ENCODE data around the gene CLDN34. TPM values are rescaled to one million over a fixed set of nuclear protein-coding genes. Genes with fewer than 3 reads are reported as not detected.

Gene CLDN34
- total RNA-seq, 1 donor from 2014 or later, result not detected

DNA sequence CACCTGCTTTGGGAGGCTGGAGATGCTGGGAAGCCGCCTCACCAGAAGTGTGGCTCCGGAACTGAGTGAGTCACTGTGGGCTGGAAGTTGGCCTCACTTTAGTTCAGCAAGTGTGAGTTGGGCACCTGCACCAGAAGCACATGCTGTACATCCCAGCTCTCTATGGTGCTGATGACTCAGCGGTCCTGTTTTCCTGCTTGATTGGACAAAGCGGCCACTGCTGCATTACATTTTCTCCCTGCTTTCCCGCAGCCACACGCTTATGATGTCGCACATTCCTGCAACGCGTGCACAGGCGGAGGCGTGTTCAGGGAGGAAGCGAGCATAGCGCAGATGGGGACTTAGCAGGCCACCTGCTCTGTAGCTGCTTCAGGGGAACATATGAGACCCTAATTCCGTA, 26.7 kb upstream of the CLDN34 start:
- Histone ChIP-seq H3K27me3 (ENCODE audit: control insufficient read depth in 3 of 3, insufficient read depth in 3 of 3, low read length in 3 of 3) (no peaks in the 10 kb centered on the region), H3K9ac (ENCODE audit: low read depth in 1 of 3, low read length in 3 of 3) (no peak overlapping the region), H3K4me3 (ENCODE audit: low read length in 3 of 3) (no peak overlapping the region), H3K27ac (ENCODE audit: low read depth, low read length) (no peak overlapping the region), H3K9me3 (ENCODE audit: control insufficient read depth in 3 of 3, low read length in 3 of 3) (peaks cover 0 to 3% (median 0%) of the 10 kb centered on the region in 3 donors), H3K4me1 (ENCODE audit: control insufficient read depth in 3 of 3, insufficient read depth in 3 of 3, low read length in 3 of 3) (no peaks in the 10 kb centered on the region), H3K36me3 (ENCODE audit: control insufficient read depth in 3 of 3, insufficient read depth in 3 of 3, low read length in 3 of 3) (no peaks in the 10 kb centered on the region)

DNA sequence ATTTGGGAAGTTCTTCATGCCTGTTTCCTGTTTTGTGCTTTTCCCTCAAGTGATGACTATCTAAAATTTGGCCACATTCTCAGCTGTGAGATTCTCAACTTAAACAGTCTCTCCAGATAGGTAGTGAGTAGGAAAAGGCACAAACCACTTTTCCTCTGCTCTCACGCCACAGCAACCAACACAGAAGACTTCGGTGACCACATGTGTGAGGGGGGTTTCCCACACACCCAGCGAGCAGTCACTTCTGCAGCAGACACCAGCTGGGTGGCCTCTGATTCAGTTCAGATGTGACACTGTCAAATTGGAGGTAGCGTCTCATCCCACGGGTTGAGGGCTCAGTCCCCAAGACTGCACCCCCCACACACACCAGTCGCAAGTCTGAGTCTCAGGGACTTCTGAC, 25.1 kb upstream of the CLDN34 start:
- no peak overlapping the region for H3K4me3 ChIP-seq (ENCODE audit: low read length in 3 of 3)
- H3K4me1 ChIP-seq (ENCODE audit: control insufficient read depth in 3 of 3, insufficient read depth in 3 of 3, low read length in 3 of 3), result no peaks in the 10 kb centered on the region
- H3K36me3 ChIP-seq (ENCODE audit: control insufficient read depth in 3 of 3, insufficient read depth in 3 of 3, low read length in 3 of 3), result no peaks in the 10 kb centered on the region
- peaks cover 0 to 4% (median 0%) of the 10 kb centered on the region in 3 donors for H3K9me3 ChIP-seq (ENCODE audit: control insufficient read depth in 3 of 3, low read length in 3 of 3)
- H3K9ac ChIP-seq (ENCODE audit: low read depth in 1 of 3, low read length in 3 of 3), result no peak overlapping the region
- H3K27ac ChIP-seq (ENCODE audit: low read depth, low read length), result no peak overlapping the region
- H3K27me3 ChIP-seq (ENCODE audit: control insufficient read depth in 3 of 3, insufficient read depth in 3 of 3, low read length in 3 of 3), result peaks cover 0 to under 1% (median 0%) of the 10 kb centered on the region in 3 donors

DNA sequence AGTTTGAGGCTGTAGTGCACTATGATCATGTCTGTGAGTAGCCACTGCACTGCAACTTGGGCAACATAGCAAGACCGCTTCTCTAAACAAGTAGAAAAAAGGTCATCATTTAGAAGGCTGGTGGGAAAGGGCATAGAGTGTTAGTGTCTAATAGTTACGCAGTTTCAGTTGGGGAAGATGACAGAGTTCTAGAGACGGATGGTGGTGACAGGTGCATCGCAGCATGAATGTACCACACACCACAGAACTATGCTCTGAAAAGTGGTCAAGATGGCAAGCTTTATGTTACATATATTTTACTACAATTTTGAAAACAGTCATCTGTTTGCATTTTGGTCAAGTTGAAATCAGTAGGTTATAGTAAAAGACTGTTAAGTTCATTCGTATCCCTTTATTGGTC, 23.7 kb upstream of the CLDN34 start:
- peaks cover 0 to 4% (median 0%) of the 10 kb centered on the region in 3 donors for H3K9me3 ChIP-seq (ENCODE audit: control insufficient read depth in 3 of 3, low read length in 3 of 3)
- no peak overlapping the region for H3K27ac ChIP-seq (ENCODE audit: low read depth, low read length)
- H3K4me1 ChIP-seq (ENCODE audit: control insufficient read depth in 3 of 3, insufficient read depth in 3 of 3, low read length in 3 of 3), result no peaks in the 10 kb centered on the region
- H3K9ac ChIP-seq (ENCODE audit: low read depth in 1 of 3, low read length in 3 of 3), result no peak overlapping the region
- H3K27me3 ChIP-seq (ENCODE audit: control insufficient read depth in 3 of 3, insufficient read depth in 3 of 3, low read length in 3 of 3), result peaks cover 0 to 2% (median 0%) of the 10 kb centered on the region in 3 donors
- H3K36me3 ChIP-seq (ENCODE audit: control insufficient read depth in 3 of 3, insufficient read depth in 3 of 3, low read length in 3 of 3), result no peaks in the 10 kb centered on the region
- no peak overlapping the region for H3K4me3 ChIP-seq (ENCODE audit: low read length in 3 of 3)

DNA sequence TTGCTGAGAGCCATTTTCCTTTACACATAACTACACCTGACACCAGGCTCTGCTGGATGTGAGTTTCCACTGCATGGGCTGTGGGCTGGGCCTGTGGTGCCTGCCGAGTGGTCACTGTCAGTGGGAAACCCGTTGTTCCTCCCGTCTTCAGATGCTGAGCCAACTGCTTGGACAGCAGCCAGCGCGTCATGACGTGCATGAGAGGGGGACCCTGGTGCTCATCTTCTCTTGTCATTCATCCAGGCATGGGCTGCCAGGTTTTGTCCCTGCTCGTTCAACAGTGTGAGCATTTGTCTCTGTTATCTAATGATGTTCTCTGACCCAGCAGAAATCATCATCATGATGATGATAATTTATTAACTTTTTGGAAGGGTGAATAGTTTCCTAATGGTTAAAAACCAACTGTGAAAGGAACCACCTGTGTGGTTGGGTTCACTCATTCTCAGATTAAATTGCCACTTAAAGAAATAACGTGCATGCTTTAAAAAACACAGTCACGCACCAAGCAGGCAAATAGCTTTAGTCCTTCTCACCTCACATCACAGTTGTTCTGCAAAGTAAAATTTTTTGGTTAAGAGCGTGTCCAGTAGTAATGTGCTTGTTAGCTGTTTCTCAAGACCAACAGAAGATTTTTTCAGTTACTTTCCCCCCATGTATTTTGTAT, 19.9 kb upstream of the CLDN34 start:
- Histone ChIP-seq H3K9me3 (ENCODE audit: control insufficient read depth in 3 of 3, low read length in 3 of 3) (peaks cover 0 to 4% (median 0%) of the 10 kb centered on the region in 3 donors), H3K36me3 (ENCODE audit: control insufficient read depth in 3 of 3, insufficient read depth in 3 of 3, low read length in 3 of 3) (no peaks in the 10 kb centered on the region), H3K27ac (ENCODE audit: low read depth, low read length) (no peak overlapping the region), H3K27me3 (ENCODE audit: control insufficient read depth in 3 of 3, insufficient read depth in 3 of 3, low read length in 3 of 3) (peaks cover 0 to 5% (median 0%) of the 10 kb centered on the region in 3 donors), H3K4me1 (ENCODE audit: control insufficient read depth in 3 of 3, insufficient read depth in 3 of 3, low read length in 3 of 3) (no peaks in the 10 kb centered on the region), H3K9ac (ENCODE audit: low read depth in 1 of 3, low read length in 3 of 3) (no peak overlapping the region), H3K4me3 (ENCODE audit: low read length in 3 of 3) (no peak overlapping the region)

DNA sequence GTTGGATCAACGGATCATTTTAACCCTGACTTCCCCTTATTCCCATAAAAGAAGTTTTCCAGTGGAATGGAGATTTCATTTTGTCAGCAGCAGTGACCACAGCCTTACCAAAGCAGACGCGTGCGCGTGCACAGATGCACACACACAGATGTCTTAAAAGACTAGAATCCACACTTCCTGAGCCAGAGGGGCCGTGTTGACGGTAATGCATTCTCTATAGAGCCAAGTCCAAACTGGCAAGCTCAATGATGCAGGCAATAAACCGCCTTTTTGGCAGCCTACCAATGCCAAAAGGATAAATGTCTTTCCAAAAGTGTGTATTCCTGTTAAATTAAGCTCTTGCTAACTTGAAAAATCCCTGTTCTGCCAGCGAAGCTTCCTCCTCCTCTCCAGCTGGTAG, 18.8 kb upstream of the CLDN34 start:
- no peaks in the 10 kb centered on the region for H3K4me1 ChIP-seq (ENCODE audit: control insufficient read depth in 3 of 3, insufficient read depth in 3 of 3, low read length in 3 of 3)
- H3K4me3 ChIP-seq (ENCODE audit: low read length in 3 of 3), result no peak overlapping the region
- no peak overlapping the region for H3K9ac ChIP-seq (ENCODE audit: low read depth in 1 of 3, low read length in 3 of 3)
- no peak overlapping the region for H3K27ac ChIP-seq (ENCODE audit: low read depth, low read length)
- peaks cover 0 to 4% (median 0%) of the 10 kb centered on the region in 3 donors for H3K9me3 ChIP-seq (ENCODE audit: control insufficient read depth in 3 of 3, low read length in 3 of 3)
- peaks cover 0 to 5% (median 0%) of the 10 kb centered on the region in 3 donors for H3K27me3 ChIP-seq (ENCODE audit: control insufficient read depth in 3 of 3, insufficient read depth in 3 of 3, low read length in 3 of 3)
- H3K36me3 ChIP-seq (ENCODE audit: control insufficient read depth in 3 of 3, insufficient read depth in 3 of 3, low read length in 3 of 3), result no peaks in the 10 kb centered on the region

DNA sequence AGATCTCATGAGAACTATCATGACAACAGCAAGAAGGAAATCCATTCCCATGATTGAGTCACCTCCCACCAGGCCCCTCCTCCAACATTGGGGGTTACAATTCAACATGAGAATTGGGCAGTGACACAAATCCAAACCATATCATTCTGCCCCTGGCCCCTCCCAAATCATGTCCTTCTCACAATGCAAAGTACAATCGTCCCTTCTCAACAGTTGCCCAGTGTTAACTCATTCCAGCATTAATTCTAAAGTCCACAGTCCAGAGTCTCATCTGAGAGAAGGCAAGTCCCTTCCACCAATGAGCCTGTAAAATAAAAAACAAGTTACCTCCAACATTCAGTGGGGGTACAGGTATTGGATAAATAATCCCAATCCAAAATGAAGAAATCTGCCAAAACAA, 14.9 kb upstream of the CLDN34 start:
- no peaks in the 10 kb centered on the region for H3K4me1 ChIP-seq (ENCODE audit: control insufficient read depth in 3 of 3, insufficient read depth in 3 of 3, low read length in 3 of 3)
- H3K36me3 ChIP-seq (ENCODE audit: control insufficient read depth in 3 of 3, insufficient read depth in 3 of 3, low read length in 3 of 3), result no peaks in the 10 kb centered on the region
- H3K9ac ChIP-seq (ENCODE audit: low read depth in 1 of 3, low read length in 3 of 3), result no peak overlapping the region
- peaks cover 0 to 3% (median 0%) of the 10 kb centered on the region in 3 donors for H3K27me3 ChIP-seq (ENCODE audit: control insufficient read depth in 3 of 3, insufficient read depth in 3 of 3, low read length in 3 of 3)
- no peak overlapping the region for H3K4me3 ChIP-seq (ENCODE audit: low read length in 3 of 3)
- H3K9me3 ChIP-seq (ENCODE audit: control insufficient read depth in 3 of 3, low read length in 3 of 3), result no peaks in the 10 kb centered on the region
- H3K27ac ChIP-seq (ENCODE audit: low read depth, low read length), result no peak overlapping the region

DNA sequence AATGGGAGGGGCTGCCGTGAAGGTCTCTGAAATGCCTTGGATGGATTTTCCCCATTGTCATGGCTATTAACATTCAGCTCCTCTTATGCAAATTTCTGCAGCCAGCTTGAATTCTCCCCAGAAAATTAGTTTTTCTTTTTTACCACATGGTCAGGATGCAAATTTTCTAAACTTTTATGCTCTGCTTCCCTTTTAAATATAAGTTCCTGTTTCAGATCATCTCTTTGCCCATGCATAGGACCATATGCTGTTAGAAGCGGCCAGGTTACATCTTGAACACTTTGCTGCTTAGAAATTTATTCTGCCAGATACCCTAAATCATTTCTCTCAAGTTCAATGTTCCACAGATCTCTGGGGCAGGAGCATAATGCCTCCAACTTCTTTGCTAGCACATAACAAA, 13.8 kb upstream of the CLDN34 start:
- Histone ChIP-seq H3K9me3 (ENCODE audit: control insufficient read depth in 3 of 3, low read length in 3 of 3) (no peaks in the 10 kb centered on the region), H3K9ac (ENCODE audit: low read depth in 1 of 3, low read length in 3 of 3) (no peak overlapping the region), H3K36me3 (ENCODE audit: control insufficient read depth in 3 of 3, insufficient read depth in 3 of 3, low read length in 3 of 3) (no peaks in the 10 kb centered on the region), H3K4me1 (ENCODE audit: control insufficient read depth in 3 of 3, insufficient read depth in 3 of 3, low read length in 3 of 3) (no peaks in the 10 kb centered on the region), H3K27ac (ENCODE audit: low read depth, low read length) (no peak overlapping the region), H3K4me3 (ENCODE audit: low read length in 3 of 3) (no peak overlapping the region), H3K27me3 (ENCODE audit: control insufficient read depth in 3 of 3, insufficient read depth in 3 of 3, low read length in 3 of 3) (peaks cover 0 to 3% (median 0%) of the 10 kb centered on the region in 3 donors)

DNA sequence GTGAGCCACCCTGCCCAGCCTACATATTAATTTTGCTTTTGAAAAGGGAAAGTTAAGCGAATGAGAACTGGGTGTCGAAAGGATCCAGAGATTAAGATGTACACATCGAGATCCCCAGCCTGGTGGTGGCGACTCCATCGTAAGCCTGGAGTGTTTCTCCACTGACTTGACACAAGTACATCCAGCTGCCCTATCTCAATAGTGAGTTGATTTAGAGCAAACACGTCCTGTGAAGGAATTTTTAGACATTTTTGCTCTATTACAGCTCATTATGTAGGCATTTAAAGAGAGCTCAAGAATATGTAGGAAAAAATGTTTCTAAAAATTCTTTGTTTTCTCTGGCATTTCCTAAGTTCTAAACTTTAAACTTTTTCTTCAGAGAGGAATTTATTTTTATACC, 11.7 kb upstream of the CLDN34 start:
- Histone ChIP-seq H3K4me1 (ENCODE audit: control insufficient read depth in 3 of 3, insufficient read depth in 3 of 3, low read length in 3 of 3) (no peaks in the 10 kb centered on the region), H3K27ac (ENCODE audit: low read depth, low read length) (no peak overlapping the region), H3K9me3 (ENCODE audit: control insufficient read depth in 3 of 3, low read length in 3 of 3) (no peaks in the 10 kb centered on the region), H3K4me3 (ENCODE audit: low read length in 3 of 3) (no peak overlapping the region), H3K9ac (ENCODE audit: low read depth in 1 of 3, low read length in 3 of 3) (no peak overlapping the region), H3K27me3 (ENCODE audit: control insufficient read depth in 3 of 3, insufficient read depth in 3 of 3, low read length in 3 of 3) (no peaks in the 10 kb centered on the region), H3K36me3 (ENCODE audit: control insufficient read depth in 3 of 3, insufficient read depth in 3 of 3, low read length in 3 of 3) (no peaks in the 10 kb centered on the region)

DNA sequence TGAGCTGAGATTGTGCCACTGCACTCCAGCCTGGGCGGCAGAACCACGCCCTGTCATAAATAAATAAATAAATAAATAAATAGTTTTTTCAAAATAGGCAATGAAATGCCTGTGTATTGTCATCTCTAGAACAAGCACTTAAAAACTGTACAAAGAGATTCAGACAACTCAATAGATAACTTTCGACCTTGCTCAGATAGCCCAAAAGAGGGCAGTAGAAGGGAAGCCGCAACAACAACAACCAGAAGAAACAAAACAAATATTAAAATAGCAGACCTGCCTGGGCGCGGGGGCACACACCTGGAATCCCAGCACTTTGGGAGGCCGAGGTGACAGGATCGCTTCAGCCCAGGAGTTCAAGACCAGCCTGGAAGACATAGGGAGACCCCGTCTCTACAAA, 9.4 kb upstream of the CLDN34 start:
- Histone ChIP-seq H3K4me3 (ENCODE audit: low read length in 3 of 3) (no peak overlapping the region), H3K27me3 (ENCODE audit: control insufficient read depth in 3 of 3, insufficient read depth in 3 of 3, low read length in 3 of 3) (no peaks in the 10 kb centered on the region), H3K36me3 (ENCODE audit: control insufficient read depth in 3 of 3, insufficient read depth in 3 of 3, low read length in 3 of 3) (no peaks in the 10 kb centered on the region), H3K9me3 (ENCODE audit: control insufficient read depth in 3 of 3, low read length in 3 of 3) (no peaks in the 10 kb centered on the region), H3K27ac (ENCODE audit: low read depth, low read length) (no peak overlapping the region), H3K4me1 (ENCODE audit: control insufficient read depth in 3 of 3, insufficient read depth in 3 of 3, low read length in 3 of 3) (no peaks in the 10 kb centered on the region), H3K9ac (ENCODE audit: low read depth in 1 of 3, low read length in 3 of 3) (no peak overlapping the region)

DNA sequence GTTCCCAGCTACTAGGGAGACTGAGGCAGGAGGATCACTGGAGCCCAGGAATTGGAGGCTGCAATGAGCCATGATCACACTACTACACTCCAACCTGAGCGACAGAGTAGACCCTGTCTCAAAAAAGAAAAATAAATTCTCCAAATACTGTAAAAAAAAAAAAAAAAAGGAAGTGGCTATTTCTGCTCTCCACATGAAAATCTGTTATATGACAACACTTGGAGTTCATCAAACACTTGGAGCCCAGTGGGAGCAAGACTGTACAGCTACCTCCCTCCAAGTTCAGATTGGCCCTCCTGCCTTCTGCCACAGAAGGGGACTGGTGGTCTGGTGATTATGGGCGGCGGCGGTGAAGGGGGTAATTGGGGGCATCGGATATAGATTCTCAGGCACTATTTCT, 9.0 kb upstream of the CLDN34 start:
- no peak overlapping the region for H3K9ac ChIP-seq (ENCODE audit: low read depth in 1 of 3, low read length in 3 of 3)
- no peaks in the 10 kb centered on the region for H3K9me3 ChIP-seq (ENCODE audit: control insufficient read depth in 3 of 3, low read length in 3 of 3)
- H3K4me3 ChIP-seq (ENCODE audit: low read length in 3 of 3), result no peak overlapping the region
- H3K27me3 ChIP-seq (ENCODE audit: control insufficient read depth in 3 of 3, insufficient read depth in 3 of 3, low read length in 3 of 3), result no peaks in the 10 kb centered on the region
- H3K27ac ChIP-seq (ENCODE audit: low read depth, low read length), result no peak overlapping the region
- H3K4me1 ChIP-seq (ENCODE audit: control insufficient read depth in 3 of 3, insufficient read depth in 3 of 3, low read length in 3 of 3), result no peaks in the 10 kb centered on the region
- no peaks in the 10 kb centered on the region for H3K36me3 ChIP-seq (ENCODE audit: control insufficient read depth in 3 of 3, insufficient read depth in 3 of 3, low read length in 3 of 3)

Measured in skeletal muscle tissue (tissue), 4 donors.